Body of pancreas (tissue), 4 donors: ENCODE measurements around the gene TAF4B.

ENCODE experiments used
- CTCF ChIP-seq, 7 experiments: fragments of 450-650 bp in 4 of 7; fragments of 200-600 bp in 3 of 7; sonication (generic) in 3 of 7; IDR thresholded peaks; one replicate each; pipeline ENCODE4 v1.5.1; 2016 to 2019; ENCODE audit warnings: antibody characterized with exemption in 7 of 7
- POLR2A ChIP-seq, 3 donors: fragments of 450-650 bp; IDR thresholded peaks; one replicate each; pipeline ENCODE4 v1.6.1; 2016; ENCODE audit warnings: antibody characterized with exemption in 3 of 3, mild to moderate bottlenecking in 2 of 3

- no peak for TF ChIP-seq CTCF (IDR thresholded peaks at IDR 0.05)
- TF ChIP-seq POLR2A (IDR thresholded peaks at IDR 0.05) = no peak
Observed at GRCh38 chr18:26230497-26230896, 4.3 kb downstream of the TAF4B start.
